HG03159 (cell line): ENCODE data around the gene SMURF1.
"Not testable (repeated sequence)": the region's sequence is repeated elsewhere in the genome, so short reads cannot be mapped to it uniquely, and the experiment has no call there.

Source experiments
- ATAC-seq: cut with Tn5 transposase; IDR thresholded peaks from one replicate; pipeline ENCODE4 v1.9.1; 2021; ENCODE audit warnings: mild to moderate bottlenecking, moderate library complexity; ENCODE audit not compliant: unreplicated experiment

The SMURF1 gene

DNA sequence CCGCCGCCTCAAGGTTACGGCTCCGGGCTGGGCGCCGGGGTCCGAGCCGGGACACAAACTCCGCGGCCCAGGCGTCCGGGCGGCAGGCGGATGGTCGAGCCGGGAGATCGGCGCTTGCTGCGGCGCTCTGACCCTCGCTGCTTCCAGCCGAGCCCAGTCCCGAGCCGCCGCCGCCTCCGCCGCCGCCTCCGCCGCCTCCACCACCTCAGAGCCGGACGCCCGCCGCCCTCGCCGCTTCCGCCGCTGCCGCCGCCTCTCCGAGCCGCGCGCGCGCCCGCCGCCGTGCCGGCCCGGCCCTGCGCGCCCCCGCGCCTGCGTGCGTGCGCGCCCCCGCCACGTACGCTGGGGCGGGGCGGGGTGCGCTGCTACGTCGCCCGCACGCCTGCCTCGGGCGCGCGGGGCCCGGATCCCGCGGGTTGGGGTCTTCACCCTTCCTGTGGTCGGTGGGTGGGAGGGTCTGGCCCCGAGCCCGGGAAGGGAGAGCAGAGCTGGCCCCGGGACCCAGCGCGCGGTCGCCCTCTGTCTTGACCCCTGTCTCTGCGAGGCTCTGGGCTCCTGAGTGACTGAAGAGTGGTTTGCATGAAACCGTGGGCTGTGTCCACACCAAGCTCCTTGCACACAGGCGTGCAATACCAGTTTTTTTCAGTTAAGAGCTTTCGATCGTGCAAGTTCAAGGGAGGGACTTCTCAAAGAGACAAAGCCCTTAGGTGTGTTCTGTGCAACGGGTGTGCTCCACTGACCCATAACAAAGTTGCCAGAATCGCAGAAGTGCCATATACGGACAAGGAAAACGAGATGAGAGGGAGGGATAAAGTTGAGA lies at the start of gene SMURF1:
SMURF1 (minus strand) TSS at position 256 of the 820 bp plus-strand sequence. CDS start 328 bp downstream, outside the sequence.
- ATAC-seq = peak; percentile 74

- ATAC-seq = no peak
These were observed 48.1 kb upstream of the SMURF1 start for GRCh38 chr7:99191869-99192596.

DNA sequence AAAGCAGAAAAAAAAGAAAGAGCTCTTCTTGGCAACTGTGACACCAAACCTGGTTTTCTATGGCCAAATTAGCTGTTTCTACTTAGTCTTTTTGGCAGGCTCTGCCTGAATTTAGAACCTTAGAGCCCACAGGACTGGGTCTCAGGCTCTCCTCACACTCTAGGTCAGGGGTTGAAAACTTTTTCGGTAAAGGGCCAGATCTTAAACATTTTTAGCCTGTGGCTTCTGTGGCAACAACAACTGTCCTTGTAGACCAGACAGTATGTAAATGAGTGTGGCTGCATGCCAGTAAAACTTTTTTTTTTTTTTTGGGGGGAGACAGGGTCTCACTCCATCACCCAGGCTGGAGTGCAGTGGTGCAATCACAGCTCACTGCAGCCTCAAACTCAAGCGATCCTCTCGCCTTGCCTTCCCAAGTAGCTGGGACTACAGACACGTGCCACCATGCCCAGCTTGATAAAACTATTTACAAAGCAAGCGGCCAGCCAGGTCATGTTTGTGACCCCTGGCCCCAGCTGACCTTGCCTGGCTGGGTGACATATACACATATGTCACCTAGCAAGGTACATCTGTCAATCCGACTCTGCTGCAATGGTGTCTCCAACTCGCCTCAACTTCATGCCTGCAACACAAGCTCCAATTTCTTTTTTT lies 46.6 kb upstream of the SMURF1 start:
- ATAC-seq = no peak

DNA sequence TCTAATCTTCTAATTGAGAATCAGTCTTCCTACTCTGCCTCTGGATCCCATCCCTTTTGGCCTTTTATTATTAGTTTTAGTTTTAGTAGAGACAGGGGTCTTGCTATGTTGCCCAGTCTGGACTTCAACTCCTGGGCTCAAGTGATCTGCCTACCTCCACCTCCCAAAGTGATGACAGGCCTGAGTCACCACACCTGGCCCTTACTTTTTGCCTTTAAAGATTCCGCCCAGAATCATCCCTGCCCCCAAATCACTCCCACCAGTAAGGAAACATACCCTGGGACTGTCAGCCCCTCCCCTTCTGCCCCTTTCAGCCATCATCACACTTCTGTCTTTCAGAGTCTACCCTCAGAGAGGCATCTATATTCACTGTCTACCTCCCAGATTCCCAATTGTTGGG lies 45.3 kb upstream of the SMURF1 start:
- ATAC-seq = no peak

DNA sequence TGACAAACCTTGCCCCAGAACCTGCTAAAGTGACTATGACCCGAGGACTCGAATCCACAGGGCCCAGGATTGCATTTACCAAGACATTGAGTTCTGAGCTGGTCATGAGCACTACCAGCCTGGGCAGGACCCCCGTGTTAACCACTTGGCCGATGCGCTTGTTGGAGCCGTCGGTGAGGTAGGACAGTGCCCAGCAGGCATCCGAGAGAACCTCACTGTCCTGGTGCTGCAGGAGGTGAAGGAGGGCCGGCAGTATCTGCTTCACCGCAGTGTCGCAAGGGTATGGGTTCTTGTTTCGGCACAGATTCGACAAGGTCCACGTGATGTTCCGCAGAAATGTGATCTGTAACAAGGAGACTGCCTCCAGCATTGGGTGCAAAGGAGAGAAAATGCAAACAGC lies 44.3 kb upstream of the SMURF1 start:
- ATAC-seq = no peak

- ATAC-seq = no peak
These were observed 40.8 kb upstream of the SMURF1 start for GRCh38 chr7:99184532-99185218.

GRCh38 chr7:99180067-99180650 lies 36.3 kb upstream of the SMURF1 start:
- no peak for ATAC-seq

GRCh38 chr7:99177165-99177564 lies 33.3 kb upstream of the SMURF1 start:
- ATAC-seq = no peak

- ATAC-seq = no peak
These were observed 29.9 kb upstream of the SMURF1 start for GRCh38 chr7:99173787-99174186.

- ATAC-seq = no peak
These were observed 27.8 kb upstream of the SMURF1 start for GRCh38 chr7:99171731-99172130.

GRCh38 chr7:99170730-99171074 lies 26.8 kb upstream of the SMURF1 start:
- no peak for ATAC-seq

DNA sequence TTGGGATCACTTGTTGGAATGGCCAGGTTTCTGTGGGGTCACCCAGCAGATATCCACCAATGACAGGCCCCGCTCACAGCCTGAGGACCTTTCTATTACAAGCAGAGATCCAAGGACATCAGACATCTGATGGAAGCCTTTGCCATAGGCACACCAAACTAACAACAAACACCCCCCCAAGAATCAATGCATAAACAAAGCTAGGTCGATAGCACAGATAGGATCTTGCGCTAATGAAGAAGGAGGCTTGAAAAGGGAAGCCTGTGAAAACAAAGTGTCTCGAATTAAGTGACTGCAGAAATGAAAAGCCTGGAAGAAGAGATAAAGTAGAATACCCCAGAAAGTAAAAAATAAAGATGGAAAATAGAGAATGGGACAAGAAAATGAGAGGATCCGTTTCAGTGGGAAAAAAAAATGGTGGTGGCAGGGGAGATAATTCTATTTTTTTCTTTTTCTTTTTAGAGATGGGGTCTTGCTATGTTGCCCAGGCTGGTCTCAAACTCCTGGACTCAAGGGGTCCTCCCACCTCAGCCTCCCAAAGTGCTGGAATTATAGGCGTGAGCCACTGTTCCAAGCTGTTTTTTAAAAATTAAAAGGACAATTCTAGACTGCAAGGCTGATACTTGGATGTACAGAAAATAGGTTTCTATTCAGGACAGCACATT lies 26.3 kb upstream of the SMURF1 start:
- ATAC-seq = no peak

DNA sequence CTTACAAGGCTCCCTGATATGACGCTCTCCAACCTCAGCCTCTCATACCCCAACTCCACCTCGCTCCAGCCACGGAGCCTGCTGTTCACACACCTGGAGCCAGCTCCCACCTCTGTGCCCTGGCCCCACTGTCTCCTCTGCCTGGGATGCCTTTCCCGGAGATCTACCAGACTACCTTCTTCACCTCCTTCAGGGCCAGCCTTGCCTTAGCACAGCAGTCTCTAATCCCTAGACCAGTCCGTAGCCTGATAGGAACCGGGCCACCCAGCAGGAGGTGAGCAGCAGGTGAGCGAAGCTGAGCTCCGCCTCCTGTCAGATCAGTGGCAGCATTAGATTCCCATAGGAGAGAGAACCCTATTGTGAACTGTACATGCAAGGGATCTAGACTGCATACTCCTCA lies 23.2 kb upstream of the SMURF1 start:
- ATAC-seq = no peak

GRCh38 chr7:99165816-99166215 lies 21.9 kb upstream of the SMURF1 start:
- ATAC-seq = no peak

GRCh38 chr7:99163669-99164068 lies 19.8 kb upstream of the SMURF1 start:
- ATAC-seq = not testable (repeated sequence)

DNA sequence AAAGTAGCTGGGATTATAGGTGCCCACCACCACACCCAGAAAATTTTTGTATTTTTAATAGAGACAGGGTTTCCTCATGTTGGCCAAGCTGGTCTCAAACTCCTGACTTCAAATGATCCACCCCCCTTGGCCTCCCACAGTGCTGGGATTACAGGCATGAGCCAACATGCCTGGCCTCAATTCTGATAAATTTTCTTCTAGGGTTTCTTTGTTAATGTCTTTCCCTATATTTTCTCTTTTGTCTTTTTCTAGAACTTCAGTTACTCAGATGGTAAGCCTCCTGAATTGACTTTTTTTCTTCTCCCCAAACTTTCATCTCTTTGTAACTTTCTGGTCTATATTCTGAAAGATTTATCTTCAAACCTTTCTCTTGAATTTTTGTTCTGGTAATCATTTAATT lies 12.7 kb upstream of the SMURF1 start:
- no peak for ATAC-seq

GRCh38 chr7:99155211-99155610 lies 11.3 kb upstream of the SMURF1 start:
- no peak for ATAC-seq

GRCh38 chr7:99146979-99147378 lies 3.1 kb upstream of the SMURF1 start:
- ATAC-seq = no peak

DNA sequence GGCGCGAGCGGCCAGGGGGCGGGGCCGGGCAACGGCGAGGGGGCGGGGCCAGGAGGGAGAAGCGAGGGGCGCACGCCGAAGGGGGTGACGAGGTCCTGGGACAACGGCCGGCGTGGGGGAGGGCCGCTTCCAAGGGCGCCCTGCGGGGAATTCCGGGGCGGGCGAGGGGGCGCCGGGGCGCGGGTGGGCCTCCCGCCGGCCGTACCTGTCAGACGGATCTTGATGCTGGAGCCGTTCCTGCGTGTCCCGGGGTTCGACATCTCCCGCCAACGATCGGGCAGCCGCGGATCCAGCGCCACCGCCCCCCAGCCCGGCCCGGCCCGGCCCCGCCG lies 421 bp downstream of the SMURF1 start:
- peak; percentile 30 for ATAC-seq

DNA sequence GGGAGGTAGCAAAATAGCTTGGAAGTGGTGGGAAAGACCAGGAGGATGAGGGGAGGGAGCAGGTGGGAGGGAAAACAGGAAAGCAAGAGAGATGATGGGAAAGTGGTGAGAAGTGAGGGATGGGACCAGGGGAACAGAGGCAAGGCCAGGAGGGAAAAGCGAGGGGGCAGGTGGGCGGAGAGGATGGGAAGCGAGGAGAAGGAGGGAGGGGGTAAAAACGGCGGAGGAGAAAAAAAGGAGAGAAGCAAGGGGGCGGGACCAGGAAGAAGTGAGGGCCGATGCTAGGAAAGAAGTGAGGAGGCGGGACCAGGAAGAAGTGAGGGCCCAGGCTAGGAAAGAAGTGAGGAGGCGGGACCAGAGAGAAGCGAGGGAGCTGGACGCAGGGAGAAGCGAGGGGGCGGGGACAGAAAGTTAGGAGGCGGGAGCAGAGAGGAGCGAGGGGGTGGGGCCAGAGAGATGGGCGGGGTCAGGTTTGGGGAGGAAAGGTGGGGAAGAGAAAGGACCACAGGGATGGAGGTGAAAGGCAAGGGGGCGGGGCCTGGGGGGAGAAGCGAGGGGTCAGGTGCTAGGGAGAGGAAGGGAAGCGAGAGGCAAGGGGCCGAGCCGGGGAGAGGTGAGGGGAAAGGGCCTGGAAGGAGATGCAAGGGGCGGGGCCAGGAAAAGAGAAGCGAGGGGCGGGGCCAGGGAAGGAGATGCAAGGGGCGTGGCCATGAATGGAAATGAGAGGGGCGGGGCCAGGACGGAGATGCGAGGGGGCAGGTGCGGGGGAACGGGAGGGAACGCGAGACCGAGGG lies 984 bp downstream of the SMURF1 start:
- ATAC-seq = no peak
